H1 (cell line): Measurements from ENCODE around the gene ATG16L1. TPM values are rescaled to one million over a fixed set of nuclear protein-coding genes. Genes with fewer than 3 reads are reported as not detected.

Source experiments
- CTCF ChIA-PET: fragments of 300-600 bp; sonication (Branson Sonifier 250); formaldehyde crosslinking; loops from one replicate; lab custom pipeline; 2021; ENCODE audit not compliant: partially characterized antibody; lab: Charles Lee
- POLR2A ChIA-PET: fragments of 300-600 bp; sonication (Branson Sonifier 250); formaldehyde crosslinking; loops from one replicate; lab custom pipeline; 2021; ENCODE audit warnings: inconsistent platforms; ENCODE audit not compliant: partially characterized antibody; lab: Charles Lee
- DNase-seq, 2 experiments: peaks; one replicate each; pipeline versions ENCODE4 v3.0.0 to v3.0.0-alpha.2; 2010 to 2022; ENCODE audit warnings: low spot score in 2 of 2, low read depth in 1 of 2, mixed read lengths in 1 of 2
- FAIRE-seq: peaks from 2 replicates; lab custom pipeline; 2011; peaks lifted over from hg19 to GRCh38; lab: Jason Lieb, UNC
- H2AFZ ChIP-seq: 2 replicates; pipeline ENCODE4 v1.8.1; 2012; ENCODE audit warnings: low read length, inconsistent platforms
- H2AK5ac ChIP-seq: 2 replicates; pipeline ENCODE4 v1.6.1; 2013; ENCODE audit warnings: low read depth, low read length
- H2BK120ac ChIP-seq: replicated peaks from 2 replicates; pipeline ENCODE3; 2013; ENCODE audit warnings: low read depth, low read length, inconsistent platforms
- H2BK12ac ChIP-seq: 2 replicates; pipeline ENCODE4 v1.6.1; 2013; ENCODE audit warnings: low read depth, low read length
- H2BK15ac ChIP-seq: 2 replicates; pipeline ENCODE4 v1.6.1; 2013; ENCODE audit warnings: low read length
- H2BK20ac ChIP-seq: 2 replicates; pipeline ENCODE4 v1.6.1; 2013; ENCODE audit warnings: low read length
- H2BK5ac ChIP-seq: 2 replicates; pipeline ENCODE4 v1.6.1; 2013; ENCODE audit warnings: low read depth, low read length
- H3K14ac ChIP-seq: 2 replicates; pipeline ENCODE4 v1.6.1; 2013; ENCODE audit warnings: inconsistent platforms; ENCODE audit not compliant: insufficient read length
- H3K18ac ChIP-seq: 2 replicates; pipeline ENCODE4 v1.6.1; 2013; ENCODE audit warnings: low read length; ENCODE audit errors: extremely low read depth
- H3K23ac ChIP-seq: 2 replicates; pipeline ENCODE4 v1.6.1; 2013; ENCODE audit warnings: inconsistent platforms; ENCODE audit not compliant: insufficient read length
- H3K23me2 ChIP-seq: 2 replicates; pipeline ENCODE4 v1.6.1; 2013; ENCODE audit warnings: low read depth, low read length
- H3K27ac ChIP-seq: 2 replicates; pipeline ENCODE4 v1.6.1; 2011; ENCODE audit warnings: low read depth, low read length, inconsistent platforms
- H3K27me3 ChIP-seq, 4 experiments: replicated peaks in 1 of 4; 1 replicate in 1 of 4; 2 replicates in 3 of 4; pipeline versions ENCODE4 v1.6.1 to v1.8.1; 2011 to 2013; ENCODE audit warnings: low read length in 3 of 4, mild to moderate bottlenecking in 3 of 4, inconsistent platforms in 2 of 4, mixed read lengths in 2 of 4, moderate library complexity in 1 of 4; ENCODE audit not compliant: control insufficient read depth in 3 of 4, insufficient read depth in 3 of 4; ENCODE audit errors: extremely low read depth in 1 of 4
- H3K36me3 ChIP-seq, 4 experiments: 2 replicates each; pipeline versions ENCODE4 v1.6.1 to v1.8.1; 2011 to 2013; ENCODE audit warnings: mild to moderate bottlenecking in 4 of 4, low read length in 3 of 4, moderate library complexity in 2 of 4, control low read depth in 1 of 4, inconsistent platforms in 1 of 4; ENCODE audit not compliant: insufficient read depth in 4 of 4, control insufficient read depth in 2 of 4
- H3K4ac ChIP-seq: replicated peaks from 2 replicates; pipeline ENCODE3; 2013; ENCODE audit warnings: low read length, low read depth, mixed read lengths, inconsistent platforms; ENCODE audit not compliant: insufficient read length
- H3K4me1 ChIP-seq, 4 experiments: replicated peaks in 1 of 4; 1 replicate in 1 of 4; 2 replicates in 3 of 4; pipeline versions ENCODE4 v1.6.1 to v1.8.1; 2011 to 2013; ENCODE audit warnings: low read length in 3 of 4, inconsistent platforms in 2 of 4, mixed read lengths in 1 of 4; ENCODE audit not compliant: insufficient read depth in 4 of 4, control insufficient read depth in 3 of 4
- H3K4me2 ChIP-seq, 2 experiments: 2 replicates each; pipeline versions ENCODE4 v1.6.1 to v1.8.1; 2011 to 2013; ENCODE audit warnings: low read depth in 2 of 2, low read length in 2 of 2, control low read depth in 1 of 2, inconsistent platforms in 1 of 2, mild to moderate bottlenecking in 1 of 2; ENCODE audit not compliant: insufficient read depth in 1 of 2
- H3K4me3 ChIP-seq, 4 experiments: fragments of 200-600, 300-600 bp in 1 of 4; sonication (generic), shearing (Covaris generic), sonication (Bioruptor Twin) in 1 of 4; 2 replicates each; pipeline versions ENCODE4 v1.5.1 to v1.8.1; 2011 to 2016; ENCODE audit warnings: low read length in 4 of 4, low read depth in 3 of 4, control low read depth in 2 of 4, inconsistent platforms in 2 of 4, mild to moderate bottlenecking in 2 of 4, mixed read lengths in 1 of 4, moderate library complexity in 1 of 4; ENCODE audit not compliant: insufficient read depth in 2 of 4; ENCODE audit errors: extremely low read depth in 1 of 4
- H3K56ac ChIP-seq: replicated peaks from 2 replicates; pipeline ENCODE3; 2013; ENCODE audit warnings: low read depth, mild to moderate bottlenecking, mixed read lengths, low read length, inconsistent platforms; ENCODE audit not compliant: insufficient read length
- H3K79me1 ChIP-seq: 2 replicates; pipeline ENCODE4 v1.6.1; 2013; ENCODE audit warnings: low read depth, low read length, control low read depth
- H3K79me2 ChIP-seq, 2 experiments: 2 replicates each; pipeline versions ENCODE4 v1.6.1 to v1.8.1; 2012 to 2013; ENCODE audit warnings: low read length in 2 of 2, mild to moderate bottlenecking in 2 of 2, inconsistent platforms in 1 of 2; ENCODE audit not compliant: insufficient read depth in 2 of 2, control insufficient read depth in 1 of 2
- H3K9ac ChIP-seq, 4 experiments: replicated peaks in 1 of 4; 1 replicate in 1 of 4; 2 replicates in 3 of 4; pipeline versions ENCODE4 v1.6.1 to v1.8.1; 2011 to 2013; ENCODE audit warnings: low read depth in 3 of 4, low read length in 3 of 4, control low read depth in 2 of 4, mild to moderate bottlenecking in 2 of 4, moderate library complexity in 2 of 4, inconsistent platforms in 1 of 4; ENCODE audit errors: extremely low read depth in 1 of 4
- H3K9me3 ChIP-seq, 2 experiments: 2 replicates each; pipeline versions ENCODE4 v1.6.1 to v1.8.1; 2012 to 2013; ENCODE audit warnings: mild to moderate bottlenecking in 2 of 2, moderate library complexity in 2 of 2, control low read depth in 1 of 2, inconsistent platforms in 1 of 2, low read depth in 1 of 2, low read length in 1 of 2, mixed read lengths in 1 of 2; ENCODE audit not compliant: insufficient read depth in 2 of 2
- H4K20me1 ChIP-seq, 2 experiments: replicated peaks in 1 of 2; 2 replicates each; pipeline versions ENCODE3 to v1.8.1; 2011 to 2013; ENCODE audit warnings: inconsistent platforms in 2 of 2, low read length in 2 of 2, mild to moderate bottlenecking in 1 of 2; ENCODE audit not compliant: insufficient read depth in 2 of 2, control insufficient read depth in 1 of 2
- H4K5ac ChIP-seq: 2 replicates; pipeline ENCODE4 v1.6.1; 2013; ENCODE audit warnings: low read length, low read depth, mixed read lengths, inconsistent platforms; ENCODE audit not compliant: insufficient read length
- H4K8ac ChIP-seq: 2 replicates; pipeline ENCODE4 v1.8.0; 2013; ENCODE audit warnings: mild to moderate bottlenecking, moderate library complexity, low read length, inconsistent platforms; ENCODE audit not compliant: insufficient read depth; ENCODE audit errors: extremely low read depth
- H4K91ac ChIP-seq: replicated peaks from 2 replicates; pipeline ENCODE3; 2013; ENCODE audit warnings: low read length, mixed read lengths, inconsistent platforms; ENCODE audit not compliant: insufficient read length
- SP2 ChIP-seq: IDR thresholded peaks from 2 replicates; pipeline ENCODE4 v1.6.1; 2012; ENCODE audit warnings: mild to moderate bottlenecking, low read length, inconsistent platforms
- WGBS, 2 experiments: shearing (Covaris generic) in 1 of 2; methylation state at CpG; one replicate each; pipeline versions ENCODE4 v1.1.6 to v1.1.7; 2013 to 2015; ENCODE audit warnings: low lambda C conversion rate in 2 of 2, mixed read lengths in 2 of 2, inconsistent platforms in 1 of 2, low coverage in 1 of 2, missing lambda C conversion rate in 1 of 2; ENCODE audit not compliant: insufficient replicate concordance in 2 of 2, insufficient coverage in 1 of 2, insufficient read length in 1 of 2; ENCODE audit errors: extremely low coverage in 1 of 2, missing lambda C conversion rate in 1 of 2; 5-methylcytosine and 5-hydroxymethylcytosine counted together
- polyA plus RNA-seq, 7 experiments: library from polyadenylated mRNA; depleted of rRNA in 3 of 7; stranded (reverse) in 5 of 7; unstranded in 2 of 7; fragments of >200 nt in 5 of 7; fragments of 200-250 nt in 2 of 7; gene quantifications; 1 replicate in 5 of 7; 2 replicates in 1 of 7; 4 replicates in 1 of 7; pipeline versions ENCODE4 v1.2.1 to v1.2.3, GENCODE V29; 2011 to 2013; ENCODE audit warnings: missing spikeins in 2 of 7, mixed read lengths in 2 of 7
- total RNA-seq: library from RNA; stranded (reverse); fragmentation: NEBNext Ultra II Directional; extraction: Animal tissue kit (Norgen Biotek cat#: 25700); gene quantifications from 2 replicates; pipeline ENCODE4 v1.2.1, GENCODE V29; 2021
- TF ChIP-seq, protein P1 (sequence below): IDR thresholded peaks from 2 replicates; pipeline ENCODE4 v1.6.1; 2012; ENCODE audit warnings: inconsistent platforms

The ATG16L1 gene
- total and polyA plus RNA-seq, 2 of the 8 experiments (the other 6 are each of a cell fraction or from before 2014, with no cell fraction given): 18.3 to 31.0 TPM

DNA sequence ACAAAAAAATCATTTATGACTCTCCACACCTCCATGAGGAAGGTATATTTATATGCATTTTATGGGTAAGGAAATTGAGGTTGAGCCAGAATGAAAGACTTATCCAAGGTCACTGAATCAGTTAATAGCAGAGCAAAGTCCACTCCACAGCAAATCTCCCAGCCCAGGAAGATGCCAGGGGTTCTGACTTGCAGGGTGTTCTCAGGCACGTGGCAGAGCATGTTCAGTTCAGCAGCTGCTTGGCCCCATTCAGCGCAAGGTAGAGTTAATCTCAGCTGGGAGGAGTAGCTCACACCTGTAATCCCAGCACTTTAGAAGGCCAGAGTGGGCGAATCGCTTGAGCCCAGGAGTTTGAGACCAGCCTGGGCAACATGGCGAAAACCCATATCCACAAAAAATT lies 85.1 kb downstream of the ATG16L1 start:
- no peak for DNase-seq
- WGBS, 2 experiments: 93% methylated on average over 5 of the region's 5 CpGs; no CpG with 5 or more reads in 1 of the 2 experiments
- ChIA-PET POLR2A (no interaction called here), CTCF (interaction anchor here (0.6 to 2.1 kb wide), 2 partner anchors 10 to 36 kb away, joined by 4 to 8 read pairs; no protein-coding TSS in a partner anchor)
- no peak overlapping the region for H2BK5ac ChIP-seq
- no peak overlapping the region for H2AFZ ChIP-seq
- no peak overlapping the region for H4K8ac ChIP-seq
- no peak overlapping the region for H2BK15ac ChIP-seq
- H3K4ac ChIP-seq: no peak overlapping the region
- no peaks in the 10 kb centered on the region for H3K36me3 ChIP-seq
- no peaks in the 10 kb centered on the region for H3K23me2 ChIP-seq
- no peak overlapping the region for H3K23ac ChIP-seq
- no peak overlapping the region for H2BK12ac ChIP-seq
- no peak overlapping the region for H3K18ac ChIP-seq
- no peak overlapping the region for H2BK20ac ChIP-seq
- TF ChIP-seq SP2: no peak
- TF ChIP-seq, protein P1, sequence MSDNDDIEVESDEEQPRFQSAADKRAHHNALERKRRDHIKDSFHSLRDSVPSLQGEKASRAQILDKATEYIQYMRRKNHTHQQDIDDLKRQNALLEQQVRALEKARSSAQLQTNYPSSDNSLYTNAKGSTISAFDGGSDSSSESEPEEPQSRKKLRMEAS: no peak
- no peak overlapping the region for H4K5ac ChIP-seq
- no peak overlapping the region for H3K56ac ChIP-seq
- H3K9ac ChIP-seq: no peak overlapping the region
- no peaks in the 10 kb centered on the region for H3K79me1 ChIP-seq
- 0 out of 4 replicates have a peak, but pooled peaks cover 0 to 4% of the 10 kb centered on the region in 2 experiments for H3K9me3 ChIP-seq
- no peak overlapping the region for H2BK120ac ChIP-seq
- H3K4me1 ChIP-seq: no peaks in the 10 kb centered on the region
- H3K27ac ChIP-seq: no peak overlapping the region
- H3K4me2 ChIP-seq: no peak overlapping the region
- no peaks in the 10 kb centered on the region for H4K20me1 ChIP-seq
- H3K27me3 ChIP-seq: peaks cover 0 to 30% (median 13%) of the 10 kb centered on the region in 4 experiments; a peak in 5 of 7 replicates
- no peak overlapping the region for H2AK5ac ChIP-seq
- no peak overlapping the region for H3K14ac ChIP-seq
- no peak overlapping the region for H3K4me3 ChIP-seq
- H4K91ac ChIP-seq: no peak overlapping the region
- H3K79me2 ChIP-seq: no peaks in the 10 kb centered on the region
- FAIRE-seq: no peak
